Osteoblast (primary cell): Measurements from ENCODE around the gene JAK1. TPM values are rescaled to one million over a fixed set of nuclear protein-coding genes. Genes with fewer than 3 reads are reported as not detected.

Experiments
- DNase-seq: peaks from one replicate; pipeline ENCODE4 v3.0.0; 2011; ENCODE audit warnings: low spot score, mixed read lengths; ENCODE audit not compliant: insufficient read length; ENCODE audit errors: missing footprints
- H2AFZ ChIP-seq: 2 replicates; pipeline ENCODE4 v1.6.0; 2011; ENCODE audit warnings: mild to moderate bottlenecking, low read length
- H3K27ac ChIP-seq: 2 replicates; pipeline ENCODE4 v1.5.1; 2011; ENCODE audit warnings: mild to moderate bottlenecking, low read depth, low read length, moderate library complexity
- H3K27me3 ChIP-seq: 2 replicates; pipeline ENCODE4 v1.6.0; 2012; ENCODE audit warnings: mild to moderate bottlenecking, control low read depth, inconsistent platforms, low read length, moderate library complexity; ENCODE audit not compliant: insufficient read depth
- H3K36me3 ChIP-seq: 2 replicates; pipeline ENCODE4 v1.5.1; 2011; ENCODE audit warnings: mild to moderate bottlenecking, low read length, control low read depth, moderate library complexity; ENCODE audit not compliant: insufficient read depth
- H3K4me1 ChIP-seq: 2 replicates; pipeline ENCODE4 v1.5.1; 2011; ENCODE audit warnings: mild to moderate bottlenecking, low read length, control low read depth, moderate library complexity; ENCODE audit not compliant: insufficient read depth
- H3K4me2 ChIP-seq: 2 replicates; pipeline ENCODE4 v1.6.0; 2011; ENCODE audit warnings: mild to moderate bottlenecking, low read length; ENCODE audit not compliant: insufficient read depth
- H3K4me3 ChIP-seq: fragments of 200-600 bp; sonication (generic); 3 replicates; pipeline ENCODE4 v1.5.1; 2012; ENCODE audit warnings: mild to moderate bottlenecking, low read length, inconsistent platforms; ENCODE audit not compliant: insufficient read depth
- H3K79me2 ChIP-seq: 2 replicates; pipeline ENCODE4 v1.6.0; 2012; ENCODE audit warnings: mild to moderate bottlenecking, low read length, control low read depth, inconsistent platforms; ENCODE audit not compliant: insufficient read depth
- H3K9me3 ChIP-seq: 2 replicates; pipeline ENCODE4 v1.5.1; 2011; ENCODE audit warnings: low read depth, low read length, control low read depth
- H4K20me1 ChIP-seq: 2 replicates; pipeline ENCODE4 v1.6.0; 2012; ENCODE audit warnings: mild to moderate bottlenecking, low read length, control low read depth; ENCODE audit not compliant: insufficient read depth
- CTCF ChIP-seq: IDR thresholded peaks from 2 replicates; pipeline ENCODE4 v1.5.1; 2011; ENCODE audit warnings: mild to moderate bottlenecking, low read depth, low read length, moderate library complexity; ENCODE audit errors: extremely low read depth
- total RNA-seq: library from RNA; depleted of rRNA; stranded (reverse); fragments of >200 nt; gene quantifications from 2 replicates; pipeline ENCODE4 v1.2.3, GENCODE V29; 2012

JAK1 gene
- total RNA-seq, 1 donor = 197 TPM

- no peak overlapping the region for H2AFZ ChIP-seq
- no peak overlapping the region for H3K4me3 ChIP-seq
- DNase-seq = no peak
- peak overlapping the region; percentile 45 for H3K4me2 ChIP-seq
- H3K27ac ChIP-seq = peak overlapping the region; percentile 93
- H3K36me3 ChIP-seq = no peaks in the 10 kb centered on the region
- no peaks in the 10 kb centered on the region for H3K27me3 ChIP-seq
- no peak for TF ChIP-seq CTCF
- H3K4me1 ChIP-seq = peaks cover 56% of the 10 kb centered on the region
- peaks cover 66% of the 10 kb centered on the region for H3K79me2 ChIP-seq
- no peaks in the 10 kb centered on the region for H4K20me1 ChIP-seq
- H3K9me3 ChIP-seq = no peaks in the 10 kb centered on the region
Measured at GRCh38 chr1:64917907-64918306, 48.4 kb downstream of the JAK1 start.

- Histone ChIP-seq H3K4me2 (peak overlapping the region; percentile 45), H4K20me1 (no peaks in the 10 kb centered on the region), H3K4me3 (no peak overlapping the region), H3K27me3 (no peaks in the 10 kb centered on the region), H3K79me2 (peaks cover 66% of the 10 kb centered on the region), H2AFZ (no peak overlapping the region), H3K4me1 (peaks cover 55% of the 10 kb centered on the region), H3K9me3 (no peaks in the 10 kb centered on the region), H3K27ac (peak overlapping the region; percentile 93), H3K36me3 (no peaks in the 10 kb centered on the region)
- TF ChIP-seq CTCF = no peak
- peak; percentile 83 for DNase-seq
Measured at GRCh38 chr1:64917328-64917861, 49.0 kb downstream of the JAK1 start.

DNA sequence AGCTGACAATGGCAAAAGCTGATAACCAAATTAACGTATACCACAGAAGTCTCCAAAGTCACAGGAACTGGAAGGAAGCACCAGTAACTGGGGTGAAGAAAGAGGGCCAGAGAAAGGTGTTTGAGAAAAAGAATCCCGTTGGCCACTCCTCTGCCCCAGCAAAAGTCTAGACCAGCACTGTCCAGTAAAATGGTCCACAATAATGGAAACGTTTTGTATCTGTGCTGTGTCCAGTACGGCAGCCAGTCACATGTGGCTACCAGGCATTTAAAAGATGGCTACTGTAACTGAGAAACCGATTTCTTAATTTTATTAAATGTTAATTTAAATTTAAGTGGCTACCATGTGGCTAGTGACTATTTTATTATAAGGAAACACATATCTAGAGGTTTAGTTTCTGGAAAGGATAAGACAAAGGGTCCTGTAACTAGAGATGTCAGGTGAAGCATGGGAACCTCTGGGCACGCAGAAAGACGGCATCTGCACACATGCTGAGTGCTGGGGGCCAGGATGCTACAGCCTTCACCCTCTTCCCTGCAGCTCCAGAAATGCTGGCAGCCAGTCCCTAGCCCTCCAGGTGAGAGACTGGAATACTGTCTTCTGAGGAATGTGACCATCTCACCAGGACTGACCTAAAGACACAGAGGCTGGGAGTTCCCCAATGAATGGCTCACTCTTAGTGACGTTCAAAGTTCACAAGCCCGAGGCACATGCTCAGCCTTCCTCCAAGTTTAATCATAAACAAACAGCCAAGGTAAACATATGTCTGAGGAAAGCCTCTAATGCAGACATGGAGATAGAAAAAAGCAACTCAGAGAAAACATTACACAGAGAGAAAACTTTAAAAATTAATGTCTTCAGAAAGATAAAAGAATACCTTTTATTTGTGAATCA, 50.7 kb downstream of the JAK1 start:
- Histone ChIP-seq H3K27me3 (no peaks in the 10 kb centered on the region), H3K79me2 (peaks cover 72% of the 10 kb centered on the region), H4K20me1 (peaks cover 2% of the 10 kb centered on the region), H3K27ac (peak overlapping the region; percentile 93), H3K4me1 (peaks cover 50% of the 10 kb centered on the region), H3K9me3 (no peaks in the 10 kb centered on the region), H3K4me3 (no peak overlapping the region), H2AFZ (no peak overlapping the region), H3K4me2 (no peak overlapping the region), H3K36me3 (no peaks in the 10 kb centered on the region)
- DNase-seq = peak; percentile 79
- TF ChIP-seq CTCF = no peak

GRCh38 chr1:64913361-64914015, 52.9 kb downstream of the JAK1 start:
- no peaks in the 10 kb centered on the region for H3K9me3 ChIP-seq
- H3K4me2 ChIP-seq = no peak overlapping the region
- H3K27ac ChIP-seq = no peak overlapping the region
- H3K27me3 ChIP-seq = no peaks in the 10 kb centered on the region
- no peak for DNase-seq
- peaks cover 2% of the 10 kb centered on the region for H4K20me1 ChIP-seq
- H3K36me3 ChIP-seq = no peaks in the 10 kb centered on the region
- no peak overlapping the region for H2AFZ ChIP-seq
- H3K79me2 ChIP-seq = peaks cover 78% of the 10 kb centered on the region
- peaks cover 50% of the 10 kb centered on the region for H3K4me1 ChIP-seq
- H3K4me3 ChIP-seq = no peak overlapping the region
- TF ChIP-seq CTCF = no peak
